Articular chondrocyte of knee joint (primary cell): Measurements from ENCODE around the gene ATP6V0A4. TPM values are rescaled to one million over a fixed set of nuclear protein-coding genes. Genes with fewer than 3 reads are reported as not detected.

ENCODE experiments used
- total RNA-seq: library from RNA; depleted of rRNA; stranded (reverse); fragments of >200 nt; gene quantifications from 2 replicates; pipeline ENCODE4 v1.2.3, GENCODE V29; 2012

Gene ATP6V0A4
- 0.22 TPM in 1 of 2 replicates, not detected in the other for total RNA-seq

DNA sequence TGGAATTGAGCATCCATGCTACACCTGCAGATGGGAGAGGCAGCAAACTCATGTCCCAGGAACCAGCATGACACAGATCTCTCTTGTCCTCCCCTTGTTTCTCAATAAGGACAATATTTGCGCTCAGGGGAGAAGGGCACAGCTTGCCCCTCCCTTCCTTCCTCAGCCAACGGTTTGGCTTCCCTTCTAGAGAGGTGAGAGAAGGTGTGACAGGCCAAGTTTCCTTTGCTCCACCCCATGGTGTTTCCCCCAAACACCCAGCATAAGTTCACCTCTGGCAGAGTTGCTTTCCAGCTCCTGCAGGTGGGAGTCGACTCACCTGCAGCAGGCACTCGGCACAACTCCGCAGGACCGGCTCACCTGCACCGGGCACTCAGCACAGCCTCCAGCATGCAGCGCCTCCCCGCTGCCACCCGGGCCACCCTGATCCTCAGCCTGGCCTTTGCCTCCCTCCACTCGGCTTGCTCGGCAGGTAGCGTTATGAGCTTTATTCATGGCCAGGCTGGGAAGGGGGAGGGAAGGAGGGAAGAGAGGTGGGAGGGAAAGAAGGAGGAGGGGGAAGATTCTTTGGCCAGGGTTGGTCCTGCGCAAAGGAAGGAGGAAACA, at the start of gene ATP6V0A4, which contains the start of gene TMEM213:
Gene ATP6V0A4 (minus strand): TSS at position 482 of the 606 bp plus-strand sequence. CDS start 26,949 bp downstream, outside the sequence.
Gene TMEM213 (plus strand): TSS at position 280 of the 606 bp plus-strand sequence. CDS start 111 bp downstream, at position 391.

DNA sequence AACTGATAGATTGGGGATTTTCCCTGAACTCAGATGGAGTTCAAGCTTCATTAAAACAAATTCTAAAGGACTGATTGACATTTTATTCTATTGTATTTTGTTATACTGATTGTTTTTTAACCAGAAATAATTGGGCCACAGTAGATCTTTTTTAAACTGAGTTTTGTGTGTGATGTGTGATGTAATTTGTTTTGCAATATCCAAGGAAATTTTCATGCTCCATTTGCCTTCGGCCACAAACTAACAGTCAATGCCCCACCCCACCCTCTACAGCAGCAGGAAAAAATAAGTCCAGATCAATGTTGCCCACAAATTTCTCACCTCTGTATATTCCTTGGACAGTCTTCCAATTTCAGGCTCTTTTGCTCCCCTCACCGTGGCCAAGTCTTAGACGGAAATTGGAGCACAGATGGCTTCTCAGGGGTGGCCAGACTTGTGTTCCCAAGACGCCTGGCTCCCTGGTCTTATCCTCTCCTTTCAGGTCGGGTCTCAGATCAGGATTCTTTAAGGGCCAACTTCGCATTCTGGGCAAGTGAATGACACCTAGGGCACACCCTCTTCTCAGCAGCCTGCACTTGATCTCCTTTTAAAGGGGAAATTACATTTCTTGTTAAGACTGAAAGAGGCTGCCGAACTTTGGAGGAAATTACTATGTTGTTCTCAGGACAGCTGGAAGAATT, 97.0 kb downstream of the ATP6V0A4 start, which contains the start of gene SVOPL:
Gene SVOPL (minus strand): TSS at position 506 of the 680 bp plus-strand sequence. CDS start 22,317 bp downstream, outside the sequence.

Other genes starting within 250 kb of the ATP6V0A4 start
- gene SVOPL, start 96.8 kb downstream of the ATP6V0A4 start, total RNA-seq, result not detected in 2 replicates
- not detected in 2 replicates for gene TMEM213, start 202 bp downstream of the ATP6V0A4 start, total RNA-seq
- 1.0 and 1.4 TPM in 2 replicates for gene KIAA1549, start 183.2 kb upstream of the ATP6V0A4 start, total RNA-seq
- 10.3 and 11.7 TPM in 2 replicates for gene ZC3HAV1L, start 237.8 kb upstream of the ATP6V0A4 start, total RNA-seq